HCT116 (cell line): ENCODE data around the gene IQGAP2.

Experiments used
- ATF3 ChIP-seq: IDR thresholded peaks from 2 replicates; pipeline ENCODE4 v1.6.1; 2012
- CBX3 ChIP-seq: IDR thresholded peaks from 2 replicates; pipeline ENCODE4 v1.6.1; 2012; ENCODE audit warnings: low read depth
- CTCF ChIP-seq, 3 experiments: fragments of 200-600 bp in 1 of 3; sonication (generic) in 1 of 3; IDR thresholded peaks in 2 of 3; conservative IDR thresholded peaks in 1 of 3; 2 replicates each; pipeline ENCODE4 v1.5.1; 2012 to 2017; ENCODE audit warnings: low read depth in 2 of 3, low read length in 2 of 3, antibody characterized with exemption in 1 of 3, borderline replicate concordance in 1 of 3, control low read depth in 1 of 3, mild to moderate bottlenecking in 1 of 3, mixed read lengths in 1 of 3, mixed run types in 1 of 3, moderate library complexity in 1 of 3; ENCODE audit not compliant: insufficient read depth in 1 of 3
- EZH2 ChIP-seq: fragments of 200-600 bp; sonication (generic); IDR thresholded peaks from 2 replicates; pipeline ENCODE4 v1.6.1; 2017; ENCODE audit warnings: antibody characterized with exemption, mixed run types
- FOSL1 ChIP-seq: IDR thresholded peaks from 2 replicates; pipeline ENCODE4 v1.6.1; 2012; ENCODE audit warnings: low read depth
- POLR2AphosphoS5 ChIP-seq: IDR thresholded peaks from 2 replicates; pipeline ENCODE4 v1.6.1; 2011; ENCODE audit warnings: mild to moderate bottlenecking, low read depth, low read length, moderate library complexity
- ZNF274 ChIP-seq: fragments of 200-500 bp; sonication (Bioruptor generic); IDR thresholded peaks from 2 replicates; pipeline ENCODE4 v1.6.1; 2014; ENCODE audit warnings: mild to moderate bottlenecking, low read depth, low read length, inconsistent platforms

DNA sequence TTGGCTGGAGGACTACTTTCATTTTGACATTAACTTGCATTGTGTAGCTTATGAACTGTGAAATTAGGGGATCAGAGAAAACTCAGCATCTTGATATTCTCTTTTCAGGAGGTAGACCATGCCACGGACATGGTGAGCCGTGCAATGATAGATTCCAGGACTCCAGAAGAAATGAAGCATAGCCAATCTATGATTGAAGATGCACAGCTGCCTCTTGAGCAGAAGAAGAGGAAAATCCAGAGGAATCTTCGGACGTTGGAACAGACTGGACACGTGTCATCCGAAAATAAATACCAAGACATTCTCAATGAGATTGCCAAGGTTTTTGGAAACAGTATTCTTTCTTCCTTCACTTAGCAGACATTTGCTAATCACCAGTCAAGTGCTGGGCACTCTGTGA lies 292.3 kb downstream of the IQGAP2 start:
- TF ChIP-seq CTCF (IDR thresholded peaks at IDR 0.05 in 2 of 3, conservative IDR thresholded peaks at IDR 0.05 in 1 of 3; ENCODE audit: borderline replicate concordance in 1 of 3, insufficient read depth in 1 of 3, low read depth in 2 of 3, low read length in 2 of 3) (no peak), EZH2 (no peak), POLR2AphosphoS5 (no peak), ATF3 (no peak), FOSL1 (no peak), CBX3 (no peak), ZNF274 (no peak)
